ENCODE measurements around the gene TPRKB.
"Not testable (repeated sequence)": the region's sequence is repeated elsewhere in the genome, so short reads cannot be mapped to it uniquely, and the experiment has no call there.

The TPRKB gene

DNA sequence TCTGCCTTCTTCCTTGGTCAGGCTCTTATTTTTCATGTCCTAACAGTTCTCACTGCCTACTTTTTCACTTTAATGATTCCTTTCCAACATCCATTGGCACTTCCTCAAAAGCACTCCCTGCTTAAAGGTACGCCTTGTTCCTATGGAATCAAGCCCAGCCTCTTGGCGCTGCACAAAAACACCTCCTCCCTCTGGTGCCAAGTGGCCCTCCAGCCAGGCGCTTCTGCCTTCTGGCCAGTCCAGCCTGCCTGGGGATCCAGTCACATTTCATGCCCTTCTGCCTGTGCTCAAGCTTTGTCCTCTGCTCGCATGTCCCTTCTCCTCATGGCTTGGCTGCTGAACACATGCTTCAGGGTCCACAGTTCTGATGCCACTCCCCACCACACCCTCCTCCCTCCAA is 6.3 kb downstream of the TPRKB start:
- Histone ChIP-seq H3K9ac (ENCODE audit: low read depth, low read length, poor library complexity, severe bottlenecking) (no peak overlapping the region), H3K79me2 (ENCODE audit: insufficient read depth, low read length) (peaks cover 16% of the 10 kb centered on the region), H3K9me3 (ENCODE audit: insufficient read depth, low read depth, low read length) (no peaks in the 10 kb centered on the region), H2AFZ (ENCODE audit: low read length) (no peak overlapping the region), H3K36me3 (ENCODE audit: insufficient read depth, low read length) (peaks cover 42% of the 10 kb centered on the region; the same call in 1 of the 2 replicates), H3K27me3 (ENCODE audit: insufficient read depth, low read length, poor library complexity, severe bottlenecking) (no peaks in the 10 kb centered on the region), H3K4me3 (ENCODE audit: low read length, poor library complexity, severe bottlenecking) (no peak overlapping the region), H3K4me1 (ENCODE audit: insufficient read depth, low read length, poor library complexity, severe bottlenecking) (peaks cover 5% of the 10 kb centered on the region), H3F3A (ENCODE audit: low read depth) (no peaks in the 10 kb centered on the region), H4K20me1 (ENCODE audit: insufficient read depth, low read length, poor library complexity, severe bottlenecking) (peaks cover 4% of the 10 kb centered on the region), H3K4me2 (ENCODE audit: low read depth, low read length, poor library complexity, severe bottlenecking) (no peak overlapping the region), H3K9me2 (replicated peaks; ENCODE audit: low read depth, low read length) (no peaks in the 10 kb centered on the region)
- no peak for TF ChIP-seq EZH2phosphoT487 (IDR thresholded peaks at IDR 0.05; ENCODE audit: borderline replicate concordance)
- TF ChIP-seq, protein P1, sequence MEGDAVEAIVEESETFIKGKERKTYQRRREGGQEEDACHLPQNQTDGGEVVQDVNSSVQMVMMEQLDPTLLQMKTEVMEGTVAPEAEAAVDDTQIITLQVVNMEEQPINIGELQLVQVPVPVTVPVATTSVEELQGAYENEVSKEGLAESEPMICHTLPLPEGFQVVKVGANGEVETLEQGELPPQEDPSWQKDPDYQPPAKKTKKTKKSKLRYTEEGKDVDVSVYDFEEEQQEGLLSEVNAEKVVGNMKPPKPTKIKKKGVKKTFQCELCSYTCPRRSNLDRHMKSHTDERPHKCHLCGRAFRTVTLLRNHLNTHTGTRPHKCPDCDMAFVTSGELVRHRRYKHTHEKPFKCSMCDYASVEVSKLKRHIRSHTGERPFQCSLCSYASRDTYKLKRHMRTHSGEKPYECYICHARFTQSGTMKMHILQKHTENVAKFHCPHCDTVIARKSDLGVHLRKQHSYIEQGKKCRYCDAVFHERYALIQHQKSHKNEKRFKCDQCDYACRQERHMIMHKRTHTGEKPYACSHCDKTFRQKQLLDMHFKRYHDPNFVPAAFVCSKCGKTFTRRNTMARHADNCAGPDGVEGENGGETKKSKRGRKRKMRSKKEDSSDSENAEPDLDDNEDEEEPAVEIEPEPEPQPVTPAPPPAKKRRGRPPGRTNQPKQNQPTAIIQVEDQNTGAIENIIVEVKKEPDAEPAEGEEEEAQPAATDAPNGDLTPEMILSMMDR (conservative IDR thresholded peaks at IDR 0.05; ENCODE audit: low read length) = no peak

DNA sequence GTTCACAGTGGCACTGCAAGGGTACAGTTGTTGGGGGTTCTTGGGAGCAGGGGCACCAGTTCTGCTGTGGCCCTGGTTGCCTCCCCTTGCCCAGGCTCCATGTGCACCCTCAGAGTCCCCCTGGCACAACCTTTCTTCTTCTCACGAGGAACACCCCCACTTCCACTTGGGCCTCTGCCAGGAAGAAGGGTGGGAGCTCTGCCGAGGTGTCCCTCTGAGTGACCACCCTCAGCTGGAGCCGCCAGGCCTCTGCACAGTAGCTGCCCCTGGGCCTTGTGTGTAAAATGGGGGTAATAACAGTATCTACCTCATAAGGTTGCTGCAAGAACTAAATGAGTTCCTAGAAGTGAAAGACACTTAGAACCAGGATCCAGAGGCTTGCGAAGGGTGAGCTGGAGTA is 8.4 kb downstream of the TPRKB start:
- Histone ChIP-seq H4K20me1 (ENCODE audit: insufficient read depth, low read length, poor library complexity, severe bottlenecking) (no peaks in the 10 kb centered on the region), H3K9me3 (ENCODE audit: insufficient read depth, low read depth, low read length) (no peaks in the 10 kb centered on the region), H3F3A (ENCODE audit: low read depth) (no peaks in the 10 kb centered on the region), H3K9me2 (replicated peaks; ENCODE audit: low read depth, low read length) (no peaks in the 10 kb centered on the region), H3K4me3 (ENCODE audit: low read length, poor library complexity, severe bottlenecking) (no peak overlapping the region), H3K4me1 (ENCODE audit: insufficient read depth, low read length, poor library complexity, severe bottlenecking) (no peaks in the 10 kb centered on the region), H3K79me2 (ENCODE audit: insufficient read depth, low read length) (no peaks in the 10 kb centered on the region), H3K9ac (ENCODE audit: low read depth, low read length, poor library complexity, severe bottlenecking) (no peak overlapping the region), H3K4me2 (ENCODE audit: low read depth, low read length, poor library complexity, severe bottlenecking) (no peak overlapping the region), H3K27me3 (ENCODE audit: insufficient read depth, low read length, poor library complexity, severe bottlenecking) (no peaks in the 10 kb centered on the region), H3K36me3 (ENCODE audit: insufficient read depth, low read length) (peaks cover 37% of the 10 kb centered on the region; the same call in 1 of the 2 replicates), H2AFZ (ENCODE audit: low read length) (no peak overlapping the region)
- no peak for TF ChIP-seq EZH2phosphoT487 (IDR thresholded peaks at IDR 0.05; ENCODE audit: borderline replicate concordance)
- TF ChIP-seq, protein P1 (conservative IDR thresholded peaks at IDR 0.05; ENCODE audit: low read length) = no peak

DNA sequence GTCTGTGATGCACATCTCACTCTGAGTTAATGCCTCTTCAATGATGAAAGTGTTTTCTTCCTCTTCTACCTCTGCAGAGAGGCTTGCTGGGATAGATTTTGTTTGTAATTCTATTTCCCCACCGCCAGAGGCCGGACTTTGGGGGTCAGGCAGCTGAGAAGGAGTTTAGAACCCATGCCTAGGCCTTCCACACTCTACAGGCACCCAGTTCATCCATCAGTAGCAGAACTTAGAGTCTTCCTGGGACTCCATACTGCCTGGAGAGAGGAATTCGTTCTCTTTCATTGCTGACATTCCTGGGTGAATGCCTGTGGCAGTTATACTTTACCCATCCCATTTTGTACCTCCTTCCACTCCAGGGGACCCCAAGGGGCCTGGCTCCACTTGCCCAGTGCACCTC is 9.1 kb downstream of the TPRKB start:
- no peak for TF ChIP-seq EZH2phosphoT487 (IDR thresholded peaks at IDR 0.05; ENCODE audit: borderline replicate concordance)
- TF ChIP-seq, protein P1 (conservative IDR thresholded peaks at IDR 0.05; ENCODE audit: low read length) = no peak
- no peaks in the 10 kb centered on the region for H3K79me2 ChIP-seq (ENCODE audit: insufficient read depth, low read length)
- H3K9me2 ChIP-seq (replicated peaks; ENCODE audit: low read depth, low read length) = no peaks in the 10 kb centered on the region
- no peaks in the 10 kb centered on the region for H3K4me1 ChIP-seq (ENCODE audit: insufficient read depth, low read length, poor library complexity, severe bottlenecking)
- no peaks in the 10 kb centered on the region for H4K20me1 ChIP-seq (ENCODE audit: insufficient read depth, low read length, poor library complexity, severe bottlenecking)
- no peaks in the 10 kb centered on the region for H3K9me3 ChIP-seq (ENCODE audit: insufficient read depth, low read depth, low read length)
- H2AFZ ChIP-seq (ENCODE audit: low read length) = no peak overlapping the region
- H3K36me3 ChIP-seq (ENCODE audit: insufficient read depth, low read length) = peaks cover 31% of the 10 kb centered on the region; the same call in 1 of the 2 replicates
- H3K4me2 ChIP-seq (ENCODE audit: low read depth, low read length, poor library complexity, severe bottlenecking) = no peak overlapping the region
- no peaks in the 10 kb centered on the region for H3F3A ChIP-seq (ENCODE audit: low read depth)
- no peak overlapping the region for H3K9ac ChIP-seq (ENCODE audit: low read depth, low read length, poor library complexity, severe bottlenecking)
- H3K4me3 ChIP-seq (ENCODE audit: low read length, poor library complexity, severe bottlenecking) = no peak overlapping the region
- no peaks in the 10 kb centered on the region for H3K27me3 ChIP-seq (ENCODE audit: insufficient read depth, low read length, poor library complexity, severe bottlenecking)

DNA sequence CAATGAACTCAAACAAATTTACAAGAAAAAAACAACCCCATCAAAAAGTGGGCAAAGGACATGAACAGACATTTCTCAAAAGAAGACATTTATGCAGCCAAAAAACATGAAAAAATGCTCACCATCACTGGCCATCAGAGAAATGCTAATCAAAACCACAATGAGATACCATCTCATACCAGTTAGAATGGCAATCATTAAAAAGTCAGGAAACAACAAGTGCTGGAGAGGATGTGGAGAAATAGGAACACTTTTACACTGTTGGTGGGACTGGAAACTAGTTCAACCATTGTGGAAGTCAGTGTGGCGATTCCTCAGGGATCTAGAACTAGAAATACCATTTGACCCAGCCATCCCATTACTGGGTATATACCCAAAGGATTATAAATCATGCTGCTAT is 10.5 kb downstream of the TPRKB start:
- H3K27me3 ChIP-seq (ENCODE audit: insufficient read depth, low read length, poor library complexity, severe bottlenecking); H3F3A ChIP-seq (ENCODE audit: low read depth); H2AFZ ChIP-seq (ENCODE audit: low read length); H3K4me3 ChIP-seq (ENCODE audit: low read length, poor library complexity, severe bottlenecking); H4K20me1 ChIP-seq (ENCODE audit: insufficient read depth, low read length, poor library complexity, severe bottlenecking); H3K79me2 ChIP-seq (ENCODE audit: insufficient read depth, low read length); H3K9ac ChIP-seq (ENCODE audit: low read depth, low read length, poor library complexity, severe bottlenecking); H3K9me3 ChIP-seq (ENCODE audit: insufficient read depth, low read depth, low read length); H3K9me2 ChIP-seq (replicated peaks; ENCODE audit: low read depth, low read length); H3K4me1 ChIP-seq (ENCODE audit: insufficient read depth, low read length, poor library complexity, severe bottlenecking); H3K4me2 ChIP-seq (ENCODE audit: low read depth, low read length, poor library complexity, severe bottlenecking): not testable (repeated sequence)
- H3K36me3 ChIP-seq (ENCODE audit: insufficient read depth, low read length) = peaks cover 22% of the 10 kb centered on the region; the same call in 1 of the 2 replicates

Data from Loucy (cell line).